ENCODE results near the gene CASP7.

- TF ChIP-seq CTCF (IDR thresholded peaks at IDR 0.05) = no peak
- TF ChIP-seq POLR2A (IDR thresholded peaks at IDR 0.05) = peak; percentile 51
- TF ChIP-seq POLR2AphosphoS5 (IDR thresholded peaks at IDR 0.05) = peak; percentile 73 to 83 (median 82)
Measured at GRCh38 chr10:113679463-113680189, at the start of gene CASP7.
